HG02885 (cell line): ENCODE measurements around the gene IKZF3.
"Not testable (repeated sequence)": the region's sequence is repeated elsewhere in the genome, so short reads cannot be mapped to it uniquely, and the experiment has no call there.

Experiments used
- ATAC-seq: cut with Tn5 transposase; IDR thresholded peaks from one replicate; pipeline ENCODE4 v1.9.1; 2021; ENCODE audit warnings: mild to moderate bottlenecking; ENCODE audit not compliant: unreplicated experiment, poor library complexity

IKZF3 gene

DNA sequence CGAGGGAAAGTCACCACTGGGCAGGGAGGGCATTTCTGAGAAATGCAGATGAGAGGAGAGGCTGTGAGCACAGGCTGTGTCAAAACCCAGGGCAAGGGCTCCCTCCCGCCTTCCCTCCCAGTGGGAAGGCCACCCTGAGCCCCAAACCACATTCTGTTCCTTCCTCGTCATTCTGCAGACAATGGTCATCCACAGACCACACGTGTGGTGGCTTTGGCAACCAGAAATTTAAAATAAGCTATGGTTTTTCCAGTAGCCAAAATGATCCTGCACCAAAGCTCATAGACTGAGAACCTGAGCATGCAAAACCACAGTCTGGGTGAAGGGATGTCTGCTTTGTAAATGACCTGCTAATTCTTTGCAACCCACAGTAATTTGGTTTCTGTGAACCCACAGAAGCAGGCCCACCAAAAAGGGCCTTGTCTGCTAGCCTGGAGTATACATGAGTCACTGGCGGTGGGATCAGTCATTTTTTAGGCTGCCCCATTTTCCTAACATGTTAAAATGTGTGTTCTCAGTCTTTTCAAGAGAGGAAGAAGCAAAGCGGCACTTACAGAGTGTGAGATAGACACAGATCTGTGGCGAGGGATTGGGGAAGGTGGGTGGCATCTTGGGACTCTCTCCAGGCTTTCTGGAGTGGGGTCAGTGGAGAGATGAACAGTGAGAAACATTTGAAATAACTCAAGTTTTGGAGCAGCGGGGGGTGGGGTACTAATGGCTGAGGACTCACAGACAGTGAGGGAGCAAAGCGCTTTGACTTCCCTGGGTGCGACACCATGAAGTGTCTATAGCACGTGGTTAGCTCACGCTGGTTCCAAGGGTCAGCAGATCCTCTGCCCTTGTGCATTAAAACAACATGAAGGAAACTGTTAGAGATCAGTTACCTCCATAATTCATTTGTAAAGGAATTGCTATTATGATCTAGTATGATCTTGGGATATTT, 105.9 kb downstream of the IKZF3 start:
- no peak for ATAC-seq

DNA sequence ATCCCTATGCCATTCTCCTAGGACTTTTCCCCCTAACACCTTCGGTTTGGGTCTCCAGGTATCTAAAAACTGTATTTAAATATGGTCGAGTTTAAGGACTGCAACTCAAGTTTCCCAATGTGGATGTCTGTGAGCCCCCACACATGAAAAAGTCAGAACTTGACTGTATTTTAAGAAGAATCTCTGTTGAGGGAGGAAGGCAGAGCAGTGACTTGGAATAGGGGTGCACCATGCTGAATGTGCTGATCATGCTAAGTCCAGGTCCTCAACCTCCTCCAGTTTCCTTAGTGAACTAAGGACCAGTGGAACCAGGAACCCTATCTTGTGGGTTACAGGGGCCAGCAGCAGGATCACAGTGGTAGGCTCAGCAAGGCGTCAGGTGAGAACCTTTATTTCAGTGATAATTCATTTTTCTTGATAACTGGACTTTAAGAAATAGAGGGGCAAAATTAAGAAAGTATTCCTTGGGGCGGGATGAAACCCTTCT, 106.9 kb downstream of the IKZF3 start:
- ATAC-seq: no peak

DNA sequence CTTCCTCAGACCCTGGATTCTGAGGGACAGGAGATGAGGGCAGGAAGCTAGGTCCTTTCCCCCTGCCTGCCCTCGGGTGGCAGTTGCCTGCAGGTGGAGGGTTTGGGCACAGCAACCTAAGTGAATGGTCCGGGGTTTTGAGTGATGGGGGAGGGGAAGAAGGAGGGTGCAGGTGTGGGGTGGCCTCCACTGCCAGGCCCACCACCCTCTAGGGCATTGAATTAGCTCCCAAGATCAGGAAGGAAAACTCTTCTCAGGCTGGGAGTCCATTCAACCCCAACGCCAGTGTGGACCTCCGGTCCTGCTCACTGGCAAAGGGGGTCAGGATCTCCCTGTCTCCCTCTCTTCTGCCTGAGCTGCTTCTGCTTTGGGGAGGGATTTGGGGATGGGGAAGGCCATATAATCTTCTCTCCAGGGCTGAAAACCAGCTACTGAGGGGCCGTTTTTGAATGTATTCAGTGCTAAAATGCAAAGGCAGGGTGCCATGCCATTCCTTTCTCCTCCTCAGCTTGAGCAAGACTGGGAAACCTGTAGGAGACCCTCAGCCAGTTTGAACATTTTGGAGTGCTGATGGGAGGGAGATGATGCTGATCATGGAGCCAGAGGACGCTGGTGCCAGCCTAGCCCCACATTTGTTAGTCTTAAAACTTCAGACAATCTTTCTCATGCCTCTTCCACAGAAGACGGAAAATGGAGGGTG, 107.6 kb downstream of the IKZF3 start:
- ATAC-seq: no peak

DNA sequence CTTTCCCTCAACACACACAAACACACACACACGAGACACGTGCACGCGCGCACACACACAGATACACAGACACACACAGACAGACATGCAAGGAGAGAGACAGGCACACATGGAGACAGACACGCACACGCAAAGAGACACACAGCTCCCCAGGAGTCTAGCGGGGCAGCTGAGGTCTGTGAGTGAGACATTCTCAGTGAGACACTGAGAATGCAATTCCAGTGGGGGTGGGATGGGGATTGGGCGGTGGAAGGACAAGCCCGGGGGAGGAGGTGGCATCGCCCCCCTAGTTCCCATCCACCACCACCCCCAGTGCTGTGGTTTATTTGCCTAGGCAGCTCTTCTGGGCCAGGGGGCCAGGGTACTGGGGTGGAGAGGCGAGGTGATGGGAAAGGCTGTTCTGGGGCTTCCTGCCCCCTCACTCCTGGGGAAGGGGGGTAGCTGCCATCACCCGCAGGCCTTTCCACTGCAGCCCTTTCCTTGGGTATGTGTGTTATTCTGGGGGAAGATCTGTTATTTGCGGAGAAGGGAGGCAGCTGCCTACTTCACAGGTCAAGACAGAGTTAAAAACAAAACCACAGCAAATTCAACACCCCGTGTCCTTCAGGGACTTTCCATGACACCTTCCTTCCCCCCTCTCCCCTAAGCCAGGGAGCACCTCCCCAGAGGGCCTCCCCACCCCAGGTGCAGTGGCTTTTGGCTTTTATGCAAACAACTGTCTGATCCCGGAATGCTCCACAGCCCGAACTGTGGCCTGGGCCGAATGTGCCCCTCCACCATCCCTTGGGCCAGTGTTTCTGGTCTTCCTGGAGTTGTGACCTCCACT, 108.3 kb downstream of the IKZF3 start:
- ATAC-seq: no peak

DNA sequence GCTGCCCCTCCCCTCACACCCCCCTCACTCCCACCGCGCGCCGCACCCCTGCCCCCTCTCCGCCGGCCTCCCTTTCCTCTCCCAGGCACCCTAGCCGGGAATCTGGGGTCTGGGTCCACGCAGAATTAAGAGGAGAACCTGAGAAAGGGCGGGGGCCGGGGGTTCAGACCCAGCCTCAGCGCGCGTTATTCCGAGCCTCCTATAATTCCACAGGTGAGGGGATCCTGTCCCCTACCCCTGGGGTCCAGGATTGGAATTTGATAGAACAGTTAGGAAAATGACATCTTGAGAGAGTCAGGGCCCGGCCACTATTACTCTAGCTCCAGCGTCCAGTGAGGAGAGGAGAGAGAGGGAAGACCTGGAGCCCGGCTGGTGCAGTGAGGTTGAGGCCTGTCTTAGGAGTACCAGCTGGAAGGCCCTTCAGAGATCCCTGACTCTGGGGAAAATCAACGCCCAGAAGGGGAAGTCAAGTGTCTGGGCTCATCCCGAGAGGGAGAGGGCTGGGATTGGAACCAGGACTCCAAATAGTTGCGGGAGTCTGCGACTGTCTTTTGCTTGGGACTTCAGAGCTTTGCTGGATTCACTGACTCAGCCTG, 109.1 kb downstream of the IKZF3 start:
- ATAC-seq: no peak

DNA sequence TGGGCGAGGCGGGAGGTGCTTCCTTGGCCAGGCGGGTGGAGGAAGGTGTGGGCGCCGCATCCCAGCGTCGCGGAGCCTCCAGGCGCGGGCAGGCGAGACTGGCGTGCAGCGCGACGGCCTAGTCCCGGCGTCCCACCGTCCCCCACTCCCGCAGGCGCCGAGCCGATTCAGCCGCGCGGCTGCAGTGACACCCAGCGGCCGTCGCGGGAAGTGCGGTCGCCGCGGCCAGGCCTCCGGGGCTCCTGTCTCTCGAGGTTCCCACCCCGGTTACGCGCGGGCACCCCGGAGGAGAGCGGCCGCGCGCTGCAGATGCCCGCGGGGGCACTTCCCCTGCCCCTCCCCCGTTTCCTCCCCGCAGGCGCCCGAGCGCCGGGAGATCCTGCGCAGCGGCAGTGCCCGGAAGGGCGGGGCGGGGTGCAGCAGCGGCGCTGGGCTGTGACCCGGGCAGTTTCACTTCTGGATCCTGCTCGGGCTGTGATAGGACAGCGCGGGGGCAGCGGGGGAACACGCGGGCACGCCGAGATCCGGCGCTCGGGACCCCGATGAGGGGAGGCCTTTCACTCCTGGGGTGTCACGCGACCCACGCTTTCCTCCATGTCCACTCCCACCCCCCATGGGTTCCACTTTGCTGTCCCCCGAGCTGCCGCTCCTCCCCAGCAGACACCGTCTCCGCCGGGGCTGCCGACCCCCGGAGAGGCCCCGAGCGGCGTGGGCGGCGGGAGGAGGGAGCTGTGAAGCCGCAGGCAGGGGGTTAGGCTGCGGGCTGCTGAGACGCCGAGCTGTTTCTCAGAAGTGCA, 109.8 kb downstream of the IKZF3 start:
- ATAC-seq: peak; percentile 70

DNA sequence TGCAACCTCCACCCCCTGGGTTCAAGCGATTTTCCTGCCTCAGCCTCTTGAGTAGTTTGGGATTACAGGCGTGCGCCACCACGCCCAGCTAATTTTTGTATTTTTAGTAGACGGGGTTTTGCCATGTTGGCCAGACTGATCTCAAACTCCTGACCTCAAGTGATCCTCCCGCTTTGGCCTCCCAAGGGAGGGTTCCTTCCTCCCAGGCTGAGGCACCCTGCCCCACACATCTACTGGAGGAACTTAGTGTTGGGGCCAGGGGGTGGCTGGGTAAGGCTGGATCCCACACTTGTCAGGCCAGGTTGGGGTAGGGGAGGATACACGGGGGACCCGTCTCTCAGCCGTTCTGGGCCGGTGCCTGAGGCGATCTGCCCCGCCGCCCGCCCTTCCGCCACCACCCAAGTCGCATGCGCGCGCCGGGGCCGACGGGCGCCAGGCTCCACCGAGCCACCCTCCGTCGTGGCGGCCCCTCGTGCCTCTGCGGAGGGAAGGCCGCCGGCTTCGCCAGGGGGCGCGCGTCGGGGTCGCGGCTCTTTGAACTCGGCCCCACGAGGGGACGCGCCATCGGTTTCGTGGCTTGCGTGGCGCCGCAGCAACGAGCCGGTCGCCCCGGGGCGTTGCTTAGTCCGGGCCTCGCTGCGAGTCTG, 110.5 kb downstream of the IKZF3 start:
- peak; percentile 31 for ATAC-seq

DNA sequence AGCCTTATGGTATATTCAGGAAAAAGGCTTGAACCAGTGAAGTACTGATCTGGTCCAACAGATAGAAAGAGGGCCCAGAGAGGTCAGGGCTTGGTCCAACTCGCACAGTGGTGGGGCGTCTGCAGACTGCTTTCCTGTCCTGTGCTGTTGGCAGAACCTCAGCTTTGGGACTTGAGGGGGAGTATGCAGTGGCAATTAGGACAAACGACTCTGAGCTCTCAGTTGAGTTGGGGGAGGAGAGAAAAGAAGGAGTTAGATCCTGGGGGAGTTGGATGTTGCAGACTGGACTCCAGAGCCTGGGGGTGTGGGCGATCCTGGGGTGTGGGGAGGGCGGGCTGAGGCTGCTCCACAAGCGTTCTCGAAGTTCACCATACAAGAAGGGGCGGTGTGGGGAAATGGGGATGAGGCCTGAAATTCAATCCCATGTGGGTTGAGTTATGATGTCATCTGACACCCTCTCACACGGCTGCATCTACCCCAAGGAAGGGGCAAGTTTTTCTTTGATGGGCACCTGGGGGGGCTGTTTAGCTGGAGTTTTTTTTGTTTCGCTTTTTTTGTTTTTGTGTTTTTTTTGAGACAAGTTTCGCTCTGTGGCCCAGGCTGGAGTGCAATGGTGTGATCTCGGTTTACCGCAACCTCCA, 111.8 kb downstream of the IKZF3 start:
- no peak for ATAC-seq

DNA sequence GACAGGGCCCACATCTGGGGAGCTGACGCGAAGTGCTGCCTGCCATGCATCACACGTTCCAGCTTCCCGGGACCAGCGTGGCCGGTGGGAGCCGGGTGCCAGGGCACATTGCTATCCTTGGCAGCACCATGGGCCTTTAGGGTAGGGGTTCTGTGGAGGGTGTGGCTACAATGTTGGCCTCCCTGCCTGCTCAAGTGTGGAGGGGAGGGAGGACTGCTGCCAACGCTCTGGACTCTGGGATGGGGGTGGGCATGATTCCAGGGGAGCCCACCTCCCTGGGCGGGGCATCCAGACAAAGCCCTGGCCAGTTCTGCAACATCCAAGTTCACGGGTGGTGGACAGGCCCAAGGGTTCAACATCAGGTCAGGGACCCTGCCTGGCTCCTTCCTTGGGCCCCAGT, 112.5 kb downstream of the IKZF3 start:
- ATAC-seq: no peak

DNA sequence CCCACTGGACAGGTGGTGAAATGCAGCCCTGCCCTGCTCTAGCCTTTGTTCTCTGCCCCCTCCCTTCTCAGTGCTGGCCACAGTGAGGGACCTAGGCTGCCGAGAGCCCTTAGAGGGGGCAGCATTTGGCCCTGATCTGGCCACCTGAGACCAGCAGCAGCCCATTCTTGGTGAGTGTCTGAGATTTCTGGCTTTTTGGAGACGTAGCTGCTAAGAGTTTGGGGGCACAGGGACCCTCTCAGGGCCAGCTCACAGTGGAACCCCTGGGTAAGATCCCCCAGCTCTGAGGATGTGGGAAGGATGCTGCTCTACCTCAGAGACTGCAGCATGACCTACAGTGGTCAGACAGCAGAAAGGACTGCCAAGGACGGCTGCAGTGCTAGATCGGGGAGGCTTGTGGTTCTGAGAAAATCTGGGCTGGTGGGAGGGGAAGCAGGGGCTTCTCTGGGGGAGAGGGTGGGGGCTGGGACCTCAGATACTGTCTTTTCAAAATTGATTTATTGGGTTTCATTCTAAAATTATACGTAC, 113.0 kb downstream of the IKZF3 start:
- no peak for ATAC-seq

DNA sequence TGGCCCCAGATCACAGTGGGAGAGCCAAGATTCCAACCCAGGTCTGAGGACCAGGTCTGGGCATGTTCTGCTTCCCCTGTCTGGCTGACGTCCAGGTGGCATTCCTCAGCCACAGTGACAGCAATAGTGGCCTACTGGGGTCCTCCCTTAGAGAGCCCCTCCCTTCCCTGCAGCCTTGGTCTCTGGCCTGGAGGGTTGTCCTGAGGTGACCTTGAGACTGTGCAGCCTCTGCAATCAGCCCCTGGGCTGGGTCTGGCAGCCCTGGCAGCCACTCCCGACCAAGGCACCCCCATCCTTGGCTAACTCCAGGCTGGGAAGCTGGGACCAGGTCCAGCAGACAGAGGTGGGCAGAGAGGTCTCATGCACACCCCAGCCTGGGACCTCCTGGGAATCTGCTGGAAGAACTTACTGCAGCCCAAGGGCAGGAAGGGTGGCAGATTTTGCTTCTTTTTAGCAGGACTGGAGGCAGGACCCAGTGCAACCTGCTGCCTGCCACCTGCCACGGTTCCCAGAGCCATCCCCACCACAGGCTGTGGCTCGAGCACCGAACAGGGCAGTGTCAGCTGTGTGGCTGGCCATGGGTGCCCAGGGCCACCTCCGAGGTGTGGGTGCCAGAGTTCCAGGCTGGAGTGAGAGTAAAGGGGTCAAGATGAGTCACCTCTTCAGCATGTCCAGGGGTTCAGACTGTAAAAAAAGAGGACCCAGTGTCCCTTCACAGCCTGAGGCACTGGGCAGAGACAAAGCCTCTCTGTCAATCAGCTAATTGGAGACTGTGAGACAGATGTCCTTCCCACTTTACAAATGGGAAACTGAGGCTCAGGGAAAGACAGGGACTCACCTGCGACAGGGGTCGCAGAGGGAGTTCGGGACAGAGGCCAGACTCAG, 113.7 kb downstream of the IKZF3 start:
- ATAC-seq: no peak

DNA sequence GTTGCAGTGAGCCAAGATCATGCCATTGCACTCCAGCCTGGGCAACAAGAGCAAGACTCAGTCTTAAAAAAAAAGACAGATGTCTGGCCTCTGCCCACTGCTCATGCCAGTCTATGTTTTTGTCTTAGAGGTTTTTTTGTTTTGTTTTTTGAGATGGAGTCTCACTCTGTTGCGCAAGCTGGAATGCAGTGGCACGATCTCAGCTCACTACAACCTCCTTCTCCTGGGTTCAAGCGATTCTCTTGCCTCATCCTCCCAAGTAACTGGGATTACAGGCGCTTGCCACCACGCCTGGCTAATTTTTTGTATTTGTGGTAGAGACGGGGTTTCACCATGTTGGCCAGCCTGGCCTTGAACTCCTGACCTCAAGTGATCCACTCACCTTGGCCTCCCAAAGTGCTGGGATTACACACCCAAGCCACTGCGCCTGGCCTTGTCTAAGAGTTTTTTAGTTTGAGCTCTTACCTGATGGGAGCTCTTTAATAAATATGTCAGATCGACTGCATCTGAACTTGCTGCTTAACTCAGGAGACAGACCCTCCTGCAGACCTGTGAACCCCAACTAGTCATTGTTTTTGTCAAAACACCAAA, 115.6 kb downstream of the IKZF3 start:
- not testable (repeated sequence) for ATAC-seq

DNA sequence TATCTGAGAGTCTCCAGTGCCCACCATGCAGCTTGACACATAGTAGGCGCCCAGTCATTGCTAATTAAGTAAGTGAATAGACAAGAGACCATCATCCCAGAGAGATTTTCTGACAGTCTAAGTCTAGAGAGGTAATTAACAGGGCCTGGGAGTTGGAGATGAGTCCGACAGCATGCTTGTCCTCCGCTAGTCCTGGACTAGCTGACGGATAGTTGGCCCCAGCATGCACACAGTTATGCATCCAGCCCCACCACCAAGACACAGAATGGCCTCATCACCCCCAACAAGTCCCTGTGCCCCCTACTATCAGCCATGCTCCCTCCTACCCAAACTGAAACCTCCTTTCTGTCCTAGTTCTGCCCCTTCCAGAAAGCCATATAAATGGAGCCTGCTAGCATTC, 116.4 kb downstream of the IKZF3 start:
- no peak for ATAC-seq

DNA sequence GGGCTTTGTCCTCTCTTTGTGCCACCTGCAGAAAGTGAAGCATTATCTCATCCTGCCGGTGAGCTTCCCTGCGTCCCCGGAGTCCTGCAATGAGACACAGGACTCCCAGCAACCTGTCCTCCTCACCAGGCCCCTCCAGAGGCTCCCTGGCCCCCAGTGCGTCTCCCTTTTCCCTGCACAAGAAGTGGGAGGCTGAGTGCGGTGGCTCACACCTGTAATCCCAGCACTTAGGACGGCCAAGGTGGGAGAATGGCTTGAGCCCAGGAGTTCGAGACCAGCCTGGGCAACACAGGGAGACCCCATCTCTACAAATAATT, 118.0 kb downstream of the IKZF3 start:
- no peak for ATAC-seq

DNA sequence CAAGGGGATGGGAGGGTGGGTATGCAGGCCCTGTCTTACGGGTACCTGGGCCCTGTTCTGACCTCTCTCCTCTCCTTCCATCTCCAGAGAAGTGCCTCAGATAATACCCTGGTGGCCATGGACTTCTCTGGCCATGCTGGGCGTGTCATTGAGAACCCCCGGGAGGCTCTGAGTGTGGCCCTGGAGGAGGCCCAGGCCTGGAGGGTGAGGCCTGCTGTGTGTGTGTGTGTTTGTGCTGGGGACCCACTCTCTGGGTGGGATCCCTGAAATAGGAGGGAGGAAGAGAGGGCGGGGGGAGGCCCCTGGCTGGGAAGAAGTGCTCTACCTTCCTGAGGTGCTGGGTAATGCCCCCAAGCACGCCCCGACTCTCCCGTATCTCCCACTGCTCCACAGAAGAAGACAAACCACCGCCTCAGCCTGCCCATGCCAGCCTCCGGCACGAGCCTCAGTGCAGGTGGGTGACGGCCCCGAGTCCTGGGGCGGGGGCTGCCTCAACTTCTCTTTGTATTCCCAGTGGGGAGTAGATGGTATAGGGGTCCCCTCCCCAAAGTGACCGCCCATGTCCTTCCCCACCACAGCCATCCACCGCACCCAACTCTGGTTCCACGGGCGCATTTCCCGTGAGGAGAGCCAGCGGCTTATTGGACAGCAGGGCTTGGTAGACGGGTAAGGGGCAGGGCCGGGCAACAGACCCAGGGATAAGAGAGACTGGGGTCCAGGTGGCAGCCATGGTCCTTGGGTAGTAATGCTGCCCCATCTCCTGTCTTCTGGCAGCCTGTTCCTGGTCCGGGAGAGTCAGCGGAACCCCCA, 118.6 kb downstream of the IKZF3 start:
- no peak for ATAC-seq

DNA sequence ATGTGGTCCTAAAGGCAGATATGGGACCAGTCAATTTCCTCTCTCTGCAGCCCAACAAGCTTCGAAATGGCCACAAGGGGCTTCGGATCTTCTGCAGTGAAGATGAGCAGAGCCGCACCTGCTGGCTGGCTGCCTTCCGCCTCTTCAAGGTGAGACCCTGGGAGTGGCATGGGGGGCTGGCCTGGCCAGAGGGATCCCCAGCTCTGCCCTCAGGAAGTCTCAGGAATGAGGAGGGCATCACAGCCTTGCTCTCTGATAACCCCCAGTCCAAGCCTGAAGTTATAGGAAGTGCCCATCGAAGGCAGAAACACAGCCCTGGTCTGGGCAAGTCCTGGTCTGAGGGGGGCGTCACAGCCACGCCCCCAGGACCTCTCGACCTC, 119.3 kb downstream of the IKZF3 start:
- no peak for ATAC-seq
